Measurements from ENCODE around the gene NKAIN4.

- TF ChIP-seq CTCF (conservative IDR thresholded peaks at IDR 0.05) (no peak), ZFX (IDR thresholded peaks at IDR 0.05) (no peak)
Measured at GRCh38 chr20:63226042-63226943, 28.0 kb downstream of the NKAIN4 start.

All from C4-2B (cell line).